Sigmoid colon (tissue), 4 donors: ENCODE data around the gene EDNRA.

Experiments used
- POLR2A ChIP-seq, 2 donors: fragments of 450-650 bp; IDR thresholded peaks; one replicate each; pipeline ENCODE4 v1.6.1; 2016; ENCODE audit warnings: antibody characterized with exemption in 2 of 2, mild to moderate bottlenecking in 2 of 2, moderate library complexity in 2 of 2
- POLR2AphosphoS5 ChIP-seq, 4 donors: sonication (generic); formaldehyde crosslinking; IDR thresholded peaks; one replicate each; pipeline ENCODE4 v1.6.1; 2017; ENCODE audit warnings: antibody characterized with exemption in 4 of 4
- TF ChIP-seq, protein P1 (sequence below), 4 experiments: fragments of 450-650 bp in 3 of 4; fragments of 200-600 bp in 1 of 4; IDR thresholded peaks; one replicate each; pipeline ENCODE4 v1.5.1; 2016 to 2019; ENCODE audit warnings: antibody characterized with exemption in 4 of 4, mild to moderate bottlenecking in 3 of 4, moderate library complexity in 2 of 4

DNA sequence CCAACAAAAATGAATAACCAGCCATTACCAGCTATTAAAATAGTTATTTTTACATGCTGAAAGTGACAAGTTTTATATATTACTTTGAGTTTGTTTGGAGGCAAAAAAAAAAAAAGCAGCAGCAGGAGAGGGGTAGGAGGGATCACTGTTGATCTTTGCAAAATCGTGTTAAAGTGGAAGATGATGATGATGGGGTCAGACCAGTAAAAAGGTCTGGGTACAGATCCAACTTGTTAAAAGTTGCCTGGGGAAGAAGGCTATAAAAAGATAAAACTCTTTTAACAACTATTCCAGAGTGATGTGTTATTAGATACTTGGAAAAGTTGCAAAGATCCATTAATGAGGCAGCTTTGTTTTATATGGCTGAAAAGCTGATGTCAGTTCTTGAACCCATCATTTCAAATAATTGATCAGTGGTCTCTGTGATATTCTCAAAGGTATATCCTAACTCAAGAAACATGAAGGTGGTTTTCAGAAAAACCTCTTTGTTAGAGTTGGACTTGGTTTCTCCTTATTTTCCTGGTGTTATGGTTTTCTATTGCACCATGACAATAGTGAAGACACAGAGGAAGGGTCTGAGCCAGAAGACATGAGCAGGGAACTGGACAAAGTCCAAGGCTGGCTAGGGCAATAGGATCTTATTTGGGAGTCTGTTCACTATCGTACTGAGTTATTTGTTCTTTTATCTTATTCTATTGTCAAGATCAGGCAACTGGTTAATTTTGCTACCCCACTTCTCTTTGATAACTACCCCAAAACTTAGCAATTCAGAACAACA, 44.8 kb downstream of the EDNRA start:
- TF ChIP-seq, protein P1, sequence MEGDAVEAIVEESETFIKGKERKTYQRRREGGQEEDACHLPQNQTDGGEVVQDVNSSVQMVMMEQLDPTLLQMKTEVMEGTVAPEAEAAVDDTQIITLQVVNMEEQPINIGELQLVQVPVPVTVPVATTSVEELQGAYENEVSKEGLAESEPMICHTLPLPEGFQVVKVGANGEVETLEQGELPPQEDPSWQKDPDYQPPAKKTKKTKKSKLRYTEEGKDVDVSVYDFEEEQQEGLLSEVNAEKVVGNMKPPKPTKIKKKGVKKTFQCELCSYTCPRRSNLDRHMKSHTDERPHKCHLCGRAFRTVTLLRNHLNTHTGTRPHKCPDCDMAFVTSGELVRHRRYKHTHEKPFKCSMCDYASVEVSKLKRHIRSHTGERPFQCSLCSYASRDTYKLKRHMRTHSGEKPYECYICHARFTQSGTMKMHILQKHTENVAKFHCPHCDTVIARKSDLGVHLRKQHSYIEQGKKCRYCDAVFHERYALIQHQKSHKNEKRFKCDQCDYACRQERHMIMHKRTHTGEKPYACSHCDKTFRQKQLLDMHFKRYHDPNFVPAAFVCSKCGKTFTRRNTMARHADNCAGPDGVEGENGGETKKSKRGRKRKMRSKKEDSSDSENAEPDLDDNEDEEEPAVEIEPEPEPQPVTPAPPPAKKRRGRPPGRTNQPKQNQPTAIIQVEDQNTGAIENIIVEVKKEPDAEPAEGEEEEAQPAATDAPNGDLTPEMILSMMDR (IDR thresholded peaks at IDR 0.05): no peak
- TF ChIP-seq POLR2A (IDR thresholded peaks at IDR 0.05) (no peak), POLR2AphosphoS5 (IDR thresholded peaks at IDR 0.05) (no peak)
